Activated naive CD8-positive, alpha-beta T cell treated with anti-CD3 and anti-CD28 coated beads, Interleukin-2, amount 10 ng/mL, durations not matched to agents 7 days and 5 days (primary cell): ENCODE measurements around the gene FAM240A. TPM values are rescaled to one million over a fixed set of nuclear protein-coding genes. Genes with fewer than 3 reads are reported as not detected.
A peak's percentile ranks its signal among the peaks of the same experiment; 100 is the strongest.

Source experiments
- ATAC-seq: fragments of 150-1000 bp; cut with Tn5 transposase; one replicate; pipeline ENCODE4 v1.10.0; 2021; ENCODE audit warnings: low read depth, moderate library complexity
- POLR2A ChIA-PET: fragments of 350-600 bp; sonication (Branson Sonifier 250); formaldehyde crosslinking; loops from one replicate; lab custom pipeline; 2021; ENCODE audit warnings: antibody characterized with exemption; lab: Charles Lee
- DNase-seq: peaks from one replicate; pipeline ENCODE4 v3.0.0; 2021
- H3K27ac Mint-ChIP-seq: one replicate; pipeline ENCODE4 v1.8.0; 2022; ENCODE audit warnings: mild to moderate bottlenecking, mixed read lengths
- H3K27me3 Mint-ChIP-seq: one replicate; pipeline ENCODE4 v1.8.0; 2022; ENCODE audit warnings: mild to moderate bottlenecking, moderate library complexity, mixed read lengths
- H3K36me3 Mint-ChIP-seq: one replicate; pipeline ENCODE4 v1.8.0; 2021; ENCODE audit warnings: mild to moderate bottlenecking, mixed read lengths
- H3K4me1 Mint-ChIP-seq: one replicate; pipeline ENCODE4 v1.8.0; 2021; ENCODE audit warnings: mixed read lengths
- H3K4me3 Mint-ChIP-seq: one replicate; pipeline ENCODE4 v1.8.0; 2022; ENCODE audit warnings: mild to moderate bottlenecking, moderate library complexity, mixed read lengths
- H3K9me3 Mint-ChIP-seq: one replicate; pipeline ENCODE4 v1.8.0; 2021; ENCODE audit warnings: mixed read lengths
- total RNA-seq, 2 experiments: library from RNA; stranded (reverse); gene quantifications; one replicate each; pipeline ENCODE4 v1.2.3, GENCODE V29; 2021

Gene FAM240A
- total RNA-seq, 2 experiments from 2014 or later, result not detected

DNA sequence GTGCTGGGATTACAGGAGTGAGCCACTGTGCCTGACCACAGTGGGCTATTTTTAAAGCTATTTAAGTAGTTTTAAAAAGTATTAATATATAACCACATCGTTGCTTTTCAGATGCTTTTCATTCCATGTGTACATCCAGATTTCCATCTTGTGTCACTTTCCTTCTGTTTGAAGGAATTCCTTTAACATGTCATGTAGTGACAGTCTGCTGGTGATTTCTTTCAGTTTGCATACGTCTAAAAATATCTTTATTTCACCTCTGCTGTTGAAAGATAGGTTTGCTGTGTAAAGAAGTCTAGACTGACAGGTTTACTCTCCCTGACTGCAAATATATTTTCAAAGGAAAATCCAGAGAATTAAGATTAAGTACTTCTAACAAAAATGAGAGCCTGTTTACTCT, 12.2 kb downstream of the FAM240A start:
- H3K36me3 Mint-ChIP-seq, result no peaks in the 10 kb centered on the region
- H3K27me3 Mint-ChIP-seq, result peaks cover 33% of the 10 kb centered on the region
- H3K27ac Mint-ChIP-seq, result no peak overlapping the region
- POLR2A ChIA-PET, result no interaction called here
- ATAC-seq, result no peak
- H3K4me1 Mint-ChIP-seq, result peaks cover 4% of the 10 kb centered on the region
- H3K9me3 Mint-ChIP-seq, result no peaks in the 10 kb centered on the region
- no peak overlapping the region for H3K4me3 Mint-ChIP-seq
- DNase-seq, result no peak

DNA sequence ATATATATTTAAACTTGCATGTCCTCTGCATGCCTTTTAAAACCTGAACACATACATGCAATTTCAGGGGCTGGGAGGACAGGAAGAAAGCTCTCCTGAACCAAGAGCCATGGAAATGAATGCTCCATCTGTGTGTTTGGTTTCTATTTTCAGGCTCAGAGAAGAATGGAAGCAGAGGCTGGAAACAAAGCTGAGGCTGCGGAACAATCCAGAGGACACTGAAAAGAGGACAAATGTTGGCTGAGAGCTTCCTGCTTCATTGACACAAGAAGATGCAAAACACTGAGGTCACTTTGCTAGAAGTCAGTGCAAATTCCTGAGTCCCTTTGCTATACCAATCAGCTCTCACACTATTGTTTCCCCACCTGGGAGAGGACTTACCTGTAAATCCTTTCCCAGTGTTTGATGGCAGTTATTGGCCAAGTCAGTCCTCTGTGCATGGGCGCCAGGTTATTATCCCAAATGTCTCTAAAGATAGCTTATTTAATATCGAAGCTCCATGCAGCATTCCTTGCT, 12.7 kb downstream of the FAM240A start:
- Mint-ChIP-seq H3K27ac (no peak overlapping the region), H3K36me3 (no peaks in the 10 kb centered on the region), H3K4me1 (peaks cover 7% of the 10 kb centered on the region), H3K4me3 (no peak overlapping the region), H3K9me3 (no peaks in the 10 kb centered on the region), H3K27me3 (peaks cover 33% of the 10 kb centered on the region)
- DNase-seq, result no peak
- POLR2A ChIA-PET, result no interaction called here
- ATAC-seq, result no peak

DNA sequence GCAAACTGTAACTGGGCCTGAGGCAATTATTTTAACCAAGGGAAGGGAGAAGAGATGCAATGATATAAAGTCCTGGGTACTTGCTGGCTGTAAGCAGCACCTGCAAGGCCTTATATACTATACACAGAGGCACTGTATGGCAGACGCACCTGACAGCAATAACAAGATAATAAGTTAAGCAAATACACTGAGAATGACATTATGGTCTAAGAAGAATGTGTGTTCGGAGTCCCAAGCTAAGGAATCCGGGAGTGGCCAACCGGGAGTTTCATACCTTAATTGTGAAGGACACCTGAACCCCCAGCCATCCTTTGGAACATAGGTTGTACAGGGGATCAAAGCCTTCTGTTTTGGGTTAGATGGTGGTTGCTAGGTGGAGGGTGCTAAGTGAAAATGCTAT, 13.7 kb downstream of the FAM240A start:
- POLR2A ChIA-PET, result no interaction called here
- H3K9me3 Mint-ChIP-seq, result no peaks in the 10 kb centered on the region
- H3K36me3 Mint-ChIP-seq, result no peaks in the 10 kb centered on the region
- H3K27me3 Mint-ChIP-seq, result peaks cover 29% of the 10 kb centered on the region
- DNase-seq, result no peak
- H3K27ac Mint-ChIP-seq, result no peak overlapping the region
- H3K4me1 Mint-ChIP-seq, result peaks cover 10% of the 10 kb centered on the region
- no peak for ATAC-seq
- H3K4me3 Mint-ChIP-seq, result no peak overlapping the region

DNA sequence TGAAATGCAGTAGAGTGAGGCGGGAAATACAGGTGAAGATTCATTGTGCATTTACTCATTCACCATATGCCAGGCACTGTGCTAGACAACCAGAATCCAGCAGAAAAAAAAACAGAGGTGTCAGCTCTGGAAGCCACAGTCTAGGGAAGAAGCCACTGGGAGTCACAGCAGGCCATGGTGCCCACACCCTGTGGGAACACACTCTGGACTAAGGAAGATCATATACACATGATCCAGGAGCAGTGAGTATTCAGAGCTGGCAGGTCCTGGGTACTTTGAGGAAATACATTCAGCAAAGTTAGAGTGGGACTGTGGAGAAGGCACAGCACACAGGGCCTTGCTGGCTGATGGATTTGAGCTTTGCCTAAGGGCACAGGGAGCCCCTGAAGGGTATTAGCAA, 14.8 kb downstream of the FAM240A start:
- H3K9me3 Mint-ChIP-seq, result no peaks in the 10 kb centered on the region
- ATAC-seq, result no peak
- H3K36me3 Mint-ChIP-seq, result no peaks in the 10 kb centered on the region
- POLR2A ChIA-PET, result no interaction called here
- DNase-seq, result no peak
- H3K4me1 Mint-ChIP-seq, result peaks cover 10% of the 10 kb centered on the region
- H3K27me3 Mint-ChIP-seq, result peaks cover 19% of the 10 kb centered on the region
- H3K4me3 Mint-ChIP-seq, result no peak overlapping the region
- no peak overlapping the region for H3K27ac Mint-ChIP-seq

DNA sequence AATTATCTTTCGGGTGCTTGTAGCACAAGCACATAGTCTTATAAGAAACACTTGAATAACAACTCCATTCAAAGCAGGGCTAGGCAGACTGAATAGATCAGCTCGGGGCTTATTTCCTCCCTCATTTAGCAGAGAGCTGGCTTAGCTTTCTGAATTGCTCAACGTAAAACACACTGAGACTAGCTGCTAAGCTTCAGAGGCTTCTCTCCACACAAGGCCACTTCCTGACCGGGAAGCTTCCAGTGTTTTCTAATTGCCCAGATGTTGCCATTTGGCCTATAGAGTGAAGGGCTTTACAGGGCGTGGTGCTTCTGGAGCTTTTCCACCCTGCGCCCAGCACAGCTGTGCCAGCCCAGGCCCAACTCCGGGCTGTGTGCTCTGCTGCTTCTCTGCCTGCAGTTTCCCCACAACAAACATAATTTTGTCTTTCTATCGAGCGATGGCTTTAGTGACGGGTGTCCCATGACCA, 16.6 kb downstream of the FAM240A start:
- Mint-ChIP-seq H3K27me3 (peaks cover 9% of the 10 kb centered on the region), H3K4me1 (peaks cover 10% of the 10 kb centered on the region), H3K4me3 (no peak overlapping the region), H3K36me3 (no peaks in the 10 kb centered on the region), H3K27ac (no peak overlapping the region), H3K9me3 (no peaks in the 10 kb centered on the region)
- no peak for DNase-seq
- POLR2A ChIA-PET, result interaction anchor here (0.6 to 2.2 kb wide), 2 partner anchors 140 to 327 kb away, joined by 5 to 12 read pairs; no protein-coding TSS in a partner anchor
- no peak for ATAC-seq

DNA sequence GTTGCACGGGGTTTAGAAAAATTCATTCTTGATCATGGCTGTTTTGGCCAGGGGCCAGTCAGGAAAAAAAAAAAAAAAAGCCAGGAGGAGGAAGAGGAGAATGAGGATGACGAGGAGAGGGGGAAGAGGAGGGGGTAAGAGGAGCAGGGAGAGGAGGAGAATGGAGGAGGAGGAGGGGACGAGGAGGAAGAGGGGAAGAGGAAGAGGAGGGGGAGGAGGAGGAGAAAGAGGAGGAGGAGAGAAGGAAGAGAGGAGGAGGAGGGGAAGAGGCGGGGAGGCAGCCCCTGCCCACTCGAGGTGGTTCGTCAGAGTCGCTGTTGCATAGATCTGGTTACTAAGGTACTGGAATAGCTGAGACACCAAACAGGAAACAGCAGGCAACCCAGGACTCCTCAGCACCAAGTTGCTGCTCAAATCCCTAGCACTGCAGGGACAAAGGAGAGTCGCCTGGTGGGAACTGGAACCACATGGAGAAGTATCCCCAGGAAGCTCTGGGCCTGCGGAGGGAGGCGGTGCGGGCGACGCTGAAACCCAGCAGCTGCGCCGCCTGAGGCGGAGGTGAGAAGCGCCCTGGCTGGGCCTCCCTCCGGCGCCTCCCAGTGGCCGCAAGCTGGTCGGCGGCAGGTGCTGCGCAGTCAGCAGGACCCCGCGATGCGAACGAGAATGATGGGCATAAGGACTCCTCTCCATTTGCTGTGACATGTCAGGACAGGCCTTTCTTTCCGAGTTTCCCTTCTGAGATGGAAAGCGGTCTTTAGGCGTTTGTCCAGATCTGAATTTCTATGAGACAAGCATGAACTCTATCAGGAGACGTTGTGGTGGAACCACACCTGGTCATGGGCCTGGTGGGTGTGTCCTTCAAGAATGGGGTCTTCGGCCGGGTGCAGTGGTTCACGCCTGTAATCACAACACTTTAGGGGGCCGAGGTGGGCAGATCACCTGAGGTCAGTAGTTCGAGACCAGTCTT, 17.5 kb downstream of the FAM240A start:
- ATAC-seq (peak; percentile 99), DNase-seq (peak; percentile 85)
- H3K4me1 Mint-ChIP-seq, result peaks cover 14% of the 10 kb centered on the region
- peaks cover 9% of the 10 kb centered on the region for H3K27me3 Mint-ChIP-seq
- H3K36me3 Mint-ChIP-seq, result no peaks in the 10 kb centered on the region
- no peaks in the 10 kb centered on the region for H3K9me3 Mint-ChIP-seq
- H3K27ac Mint-ChIP-seq, result peak overlapping the region; percentile 68
- H3K4me3 Mint-ChIP-seq, result peak overlapping the region; percentile 64
- POLR2A ChIA-PET, result interaction anchor here (2.2 kb wide), 1 partner anchor 141 kb away, joined by 12 read pairs; no protein-coding TSS in a partner anchor

DNA sequence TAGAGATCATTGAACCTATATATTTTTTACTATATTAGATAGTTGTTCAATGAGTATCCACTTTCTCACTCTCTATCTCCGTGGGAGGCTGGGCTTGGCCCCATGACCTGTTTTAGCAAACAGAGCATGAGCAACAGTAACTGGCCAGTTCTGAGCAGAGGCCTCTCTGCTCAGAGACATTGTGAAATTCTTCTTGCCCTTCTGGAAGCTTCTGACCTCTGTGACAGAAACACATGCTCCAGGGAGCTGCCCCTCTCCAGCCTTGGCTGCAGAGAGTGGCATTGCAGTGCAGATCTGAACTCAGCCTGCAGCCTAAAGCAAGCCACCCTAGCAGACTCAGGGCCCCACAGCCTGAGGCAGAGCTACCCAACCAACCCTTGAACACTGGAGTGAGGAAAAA, 20.5 kb downstream of the FAM240A start:
- H3K36me3 Mint-ChIP-seq, result no peaks in the 10 kb centered on the region
- peaks cover 16% of the 10 kb centered on the region for H3K4me1 Mint-ChIP-seq
- peaks cover 10% of the 10 kb centered on the region for H3K27me3 Mint-ChIP-seq
- no peak for DNase-seq
- POLR2A ChIA-PET, result no interaction called here
- ATAC-seq, result no peak
- H3K27ac Mint-ChIP-seq, result no peak overlapping the region
- H3K4me3 Mint-ChIP-seq, result no peak overlapping the region
- H3K9me3 Mint-ChIP-seq, result no peaks in the 10 kb centered on the region

DNA sequence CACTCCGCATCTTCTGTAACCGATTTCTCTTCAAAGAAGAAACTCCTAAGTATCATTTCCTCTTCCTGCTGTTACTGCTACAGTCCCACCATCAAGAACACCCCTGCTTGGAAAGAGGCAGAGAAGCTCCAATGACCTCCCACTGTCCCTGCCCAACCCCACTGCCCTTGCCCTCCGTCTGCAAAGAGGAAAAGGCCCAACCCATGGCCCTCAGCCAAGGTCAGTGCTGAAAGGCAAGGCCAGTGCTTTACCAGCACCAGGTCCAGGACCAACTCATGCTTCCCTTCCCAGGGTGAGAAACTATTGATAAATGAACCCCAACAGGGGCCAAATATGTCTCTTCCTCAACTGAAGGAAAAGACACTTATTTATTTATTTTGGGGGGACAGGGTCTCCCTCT, 22.5 kb downstream of the FAM240A start:
- H3K36me3 Mint-ChIP-seq, result no peaks in the 10 kb centered on the region
- no peak overlapping the region for H3K4me3 Mint-ChIP-seq
- H3K4me1 Mint-ChIP-seq, result peaks cover 9% of the 10 kb centered on the region
- no peak overlapping the region for H3K27ac Mint-ChIP-seq
- H3K27me3 Mint-ChIP-seq, result peaks cover 15% of the 10 kb centered on the region
- POLR2A ChIA-PET, result no interaction called here
- H3K9me3 Mint-ChIP-seq, result peaks cover 1% of the 10 kb centered on the region
- ATAC-seq (no peak), DNase-seq (no peak)

DNA sequence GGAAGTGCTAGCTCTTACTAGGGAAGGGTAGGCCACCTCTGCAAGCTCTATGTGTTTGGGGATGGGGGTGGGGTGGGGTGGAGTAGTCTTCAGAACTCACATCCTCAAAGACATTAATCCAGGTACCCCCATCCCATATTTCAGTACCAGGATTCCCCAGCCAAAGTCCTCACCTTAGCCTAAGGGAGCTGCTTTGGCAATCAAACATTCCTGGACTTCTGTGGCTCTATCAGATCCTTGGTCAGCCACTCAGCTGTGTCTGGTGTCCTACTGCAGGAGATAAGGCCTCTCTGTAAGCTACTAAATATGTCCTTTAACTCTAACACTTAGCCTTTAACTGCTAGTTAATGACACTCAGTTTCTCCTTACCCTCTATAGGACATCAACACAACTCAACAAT, 26.9 kb downstream of the FAM240A start:
- Mint-ChIP-seq H3K27ac (no peak overlapping the region), H3K4me3 (no peak overlapping the region), H3K27me3 (peaks cover 30% of the 10 kb centered on the region), H3K4me1 (peaks cover 5% of the 10 kb centered on the region), H3K36me3 (peaks cover 5% of the 10 kb centered on the region), H3K9me3 (peaks cover 3% of the 10 kb centered on the region)
- DNase-seq (no peak), ATAC-seq (no peak)
- POLR2A ChIA-PET, result no interaction called here

DNA sequence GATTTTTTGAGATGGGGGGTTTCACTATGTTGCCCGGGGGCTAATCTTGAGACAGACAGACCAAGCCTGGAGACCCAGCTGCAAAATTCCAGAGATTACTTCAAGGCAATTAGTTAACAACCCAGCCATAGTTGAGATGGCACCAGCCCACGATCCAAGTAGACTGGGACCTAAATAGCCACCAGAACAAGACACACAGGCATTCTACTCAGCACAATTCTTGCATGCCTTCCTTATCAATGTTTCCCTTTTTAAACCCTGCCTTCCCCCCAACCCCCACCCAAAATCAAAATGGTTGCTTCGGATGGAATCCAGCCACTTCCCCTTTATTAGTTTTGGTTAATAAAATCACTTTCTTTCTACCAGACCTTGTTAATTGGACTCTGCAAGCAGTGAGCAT, 28.6 kb downstream of the FAM240A start:
- Mint-ChIP-seq H3K36me3 (peaks cover 5% of the 10 kb centered on the region), H3K27ac (no peak overlapping the region), H3K9me3 (peaks cover 3% of the 10 kb centered on the region), H3K4me1 (no peaks in the 10 kb centered on the region), H3K27me3 (peaks cover 29% of the 10 kb centered on the region), H3K4me3 (no peak overlapping the region)
- ATAC-seq (no peak), DNase-seq (no peak)
- POLR2A ChIA-PET, result no interaction called here

DNA sequence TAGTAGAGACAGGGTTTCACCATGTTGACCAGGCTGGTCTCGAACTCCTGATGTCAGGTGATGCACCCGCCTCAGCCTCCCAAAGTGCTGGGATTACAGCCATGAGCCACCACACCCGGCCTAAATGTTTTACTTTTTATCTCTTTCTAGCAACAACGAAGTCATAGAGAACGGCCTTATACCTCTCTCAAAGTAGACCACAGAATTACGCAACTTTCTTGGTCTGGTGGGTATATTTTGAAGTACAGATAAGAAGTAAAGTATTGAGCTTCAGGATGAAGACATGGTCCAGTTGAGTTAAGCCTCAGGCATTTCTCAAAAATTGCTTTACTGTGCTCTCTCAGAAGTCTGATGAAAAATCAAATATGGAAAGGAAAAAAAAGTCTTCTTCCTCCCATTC, 30.6 kb downstream of the FAM240A start:
- H3K4me3 Mint-ChIP-seq, result no peak overlapping the region
- H3K27ac Mint-ChIP-seq, result no peak overlapping the region
- peaks cover 28% of the 10 kb centered on the region for H3K27me3 Mint-ChIP-seq
- peaks cover 3% of the 10 kb centered on the region for H3K9me3 Mint-ChIP-seq
- POLR2A ChIA-PET, result no interaction called here
- H3K36me3 Mint-ChIP-seq, result peaks cover 5% of the 10 kb centered on the region
- no peaks in the 10 kb centered on the region for H3K4me1 Mint-ChIP-seq
- DNase-seq (no peak), ATAC-seq (no peak)

DNA sequence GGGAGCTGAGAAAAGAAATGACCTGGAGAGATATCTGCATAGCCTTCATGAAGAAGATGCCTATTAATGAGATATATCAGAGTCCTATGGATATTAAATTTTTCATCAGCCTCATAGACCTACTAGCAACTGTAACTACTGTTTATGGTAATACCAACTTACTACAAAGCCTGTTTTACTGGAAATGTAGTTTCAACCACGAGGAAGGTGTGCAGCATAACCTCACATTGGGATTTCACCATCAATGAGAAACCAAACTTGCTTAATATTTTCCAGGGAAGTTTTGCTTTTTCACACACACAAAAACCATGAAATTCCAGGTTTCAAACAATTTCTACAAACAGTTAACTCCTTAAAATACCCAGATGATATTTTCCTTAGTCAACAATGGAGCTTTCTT, 31.4 kb downstream of the FAM240A start:
- POLR2A ChIA-PET, result no interaction called here
- Mint-ChIP-seq H3K4me1 (no peaks in the 10 kb centered on the region), H3K36me3 (peaks cover 5% of the 10 kb centered on the region), H3K9me3 (peaks cover 3% of the 10 kb centered on the region), H3K27ac (no peak overlapping the region), H3K27me3 (peaks cover 26% of the 10 kb centered on the region), H3K4me3 (no peak overlapping the region)
- no peak for DNase-seq
- no peak for ATAC-seq

DNA sequence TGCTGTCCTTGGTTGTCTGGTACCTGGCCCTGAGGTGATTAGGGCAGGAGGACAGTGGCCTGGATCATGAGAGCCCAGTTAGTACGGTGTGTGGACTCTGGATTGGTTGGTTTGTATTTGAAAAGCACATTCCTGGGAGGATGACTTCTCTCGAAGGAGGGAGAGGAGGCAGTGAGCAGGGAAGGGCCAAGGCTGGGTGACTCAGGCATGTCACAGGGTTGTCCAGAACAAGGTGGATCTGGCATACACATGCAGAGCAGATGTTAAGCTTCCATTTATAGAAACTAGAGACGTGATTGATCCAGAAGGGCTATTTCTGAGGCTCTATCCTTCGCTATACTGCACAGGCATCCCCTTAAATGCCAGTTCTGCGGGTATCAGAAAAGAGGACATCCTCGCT, 34.4 kb downstream of the FAM240A start:
- Mint-ChIP-seq H3K27me3 (peaks cover 30% of the 10 kb centered on the region), H3K9me3 (peaks cover 2% of the 10 kb centered on the region), H3K4me3 (no peak overlapping the region), H3K36me3 (peaks cover 2% of the 10 kb centered on the region), H3K4me1 (no peaks in the 10 kb centered on the region), H3K27ac (no peak overlapping the region)
- ATAC-seq, result no peak
- POLR2A ChIA-PET, result no interaction called here
- DNase-seq, result no peak

DNA sequence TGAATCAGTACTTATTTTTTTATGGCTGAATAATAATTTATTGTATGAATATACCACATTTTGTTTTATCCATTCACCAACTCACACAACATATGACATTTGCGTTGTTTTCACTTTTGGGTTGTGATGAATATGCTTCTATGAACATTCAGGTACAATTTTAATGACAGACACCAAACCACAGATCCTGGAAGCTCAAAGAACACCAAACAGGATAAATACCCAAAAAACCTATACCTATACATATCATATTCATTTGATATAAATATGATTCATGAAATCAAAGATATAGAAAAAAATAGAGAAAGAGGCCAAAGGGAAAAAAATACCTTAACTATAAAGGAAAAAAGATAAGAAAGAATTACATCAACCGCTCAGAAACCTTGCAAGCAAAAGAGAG, 35.8 kb downstream of the FAM240A start:
- ATAC-seq (no peak), DNase-seq (no peak)
- POLR2A ChIA-PET, result no interaction called here
- peaks cover 36% of the 10 kb centered on the region for H3K27me3 Mint-ChIP-seq
- H3K9me3 Mint-ChIP-seq, result peaks cover 10% of the 10 kb centered on the region
- no peaks in the 10 kb centered on the region for H3K36me3 Mint-ChIP-seq
- no peak overlapping the region for H3K4me3 Mint-ChIP-seq
- H3K4me1 Mint-ChIP-seq, result no peaks in the 10 kb centered on the region
- no peak overlapping the region for H3K27ac Mint-ChIP-seq
